ENCODE measurements around the gene METTL8. TPM values are rescaled to one million over a fixed set of nuclear protein-coding genes. Genes with fewer than 3 reads are reported as not detected.

METTL8 gene
- total and polyA plus RNA-seq, 2 of the 13 experiments (the other 11 are each of a cell fraction or from before 2014, with no cell fraction given), result 18.6 to 68.2 TPM

GRCh38 chr2:171479154-171479814 is 45.5 kb upstream of the METTL8 start (continued):
- TF ChIP-seq SNAPC4 (CRISPR knock-in tag; IDR thresholded peaks at IDR 0.05) (no peak), ZNF468 (CRISPR knock-in tag; IDR thresholded peaks at IDR 0.05) (no peak), POGZ (CRISPR knock-in tag; IDR thresholded peaks at IDR 0.05) (no peak), HNRNPUL1 (IDR thresholded peaks at IDR 0.05; ENCODE audit: low read depth, low read length) (no peak), GRHL1 (CRISPR knock-in tag; conservative IDR thresholded peaks at IDR 0.05) (no peak), MAF1 (CRISPR knock-in tag; IDR thresholded peaks at IDR 0.05; ENCODE audit: borderline replicate concordance) (no peak)

All from HepG2 (cell line).